Measurements from ENCODE around the gene TBX18.

The TBX18 gene

GRCh38 chr6:84767526-84768201 lies 3.3 kb upstream of the TBX18 start:
- no peak for DNase-seq (ENCODE audit: low read depth, low spot score)
- no peaks in the 10 kb centered on the region for H3K36me3 ChIP-seq (ENCODE audit: insufficient read depth, insufficient read length, low read length)
- H3K27me3 ChIP-seq (ENCODE audit: insufficient read depth, insufficient read length) = peaks cover 94% of the 10 kb centered on the region
- TF ChIP-seq ZNF274 (IDR thresholded peaks at IDR 0.05; ENCODE audit: low read depth, low read length) = no peak
- no peak for TF ChIP-seq SUZ12 (IDR thresholded peaks at IDR 0.05; ENCODE audit: extremely low read depth, insufficient read depth, insufficient read length)
- H3K4me3 ChIP-seq (ENCODE audit: insufficient read length, low read depth) = no peak overlapping the region
- peaks cover 5% of the 10 kb centered on the region for H3K4me1 ChIP-seq (ENCODE audit: insufficient read depth, insufficient read length)
- H3K9me3 ChIP-seq (ENCODE audit: insufficient read depth, low read length) = no peaks in the 10 kb centered on the region
- no peak overlapping the region for H3K9ac ChIP-seq (ENCODE audit: insufficient read length, low read depth)

- H3K27me3 ChIP-seq (ENCODE audit: insufficient read depth, insufficient read length) = peaks cover 94% of the 10 kb centered on the region
- peak overlapping the region; percentile 15 for H3K4me3 ChIP-seq (ENCODE audit: insufficient read length, low read depth)
- no peak overlapping the region for H3K9ac ChIP-seq (ENCODE audit: insufficient read length, low read depth)
- peaks cover 5% of the 10 kb centered on the region for H3K4me1 ChIP-seq (ENCODE audit: insufficient read depth, insufficient read length)
- TF ChIP-seq YY1 (IDR thresholded peaks at IDR 0.05; ENCODE audit: insufficient read depth, insufficient read length) (no peak), SUZ12 (IDR thresholded peaks at IDR 0.05; ENCODE audit: extremely low read depth, insufficient read depth, insufficient read length) (peak; percentile 57)
- H3K36me3 ChIP-seq (ENCODE audit: insufficient read depth, insufficient read length, low read length) = no peaks in the 10 kb centered on the region
- no peak for DNase-seq (ENCODE audit: low read depth, low spot score)
- H3K9me3 ChIP-seq (ENCODE audit: insufficient read depth, low read length) = no peaks in the 10 kb centered on the region
Measured at GRCh38 chr6:84766799-84767525, 2.6 kb upstream of the TBX18 start.

GRCh38 chr6:84766118-84766798 lies 1.9 kb upstream of the TBX18 start:
- Histone ChIP-seq H3K4me1 (ENCODE audit: insufficient read depth, insufficient read length) (peaks cover 5% of the 10 kb centered on the region), H3K36me3 (ENCODE audit: insufficient read depth, insufficient read length, low read length) (no peaks in the 10 kb centered on the region), H3K9me3 (ENCODE audit: insufficient read depth, low read length) (no peaks in the 10 kb centered on the region), H3K4me3 (ENCODE audit: insufficient read length, low read depth) (peak overlapping the region; percentile 15), H3K27me3 (ENCODE audit: insufficient read depth, insufficient read length) (peaks cover 94% of the 10 kb centered on the region), H3K9ac (ENCODE audit: insufficient read length, low read depth) (no peak overlapping the region)
- TF ChIP-seq ZNF274 (IDR thresholded peaks at IDR 0.05; ENCODE audit: low read depth, low read length) (no peak), YY1 (IDR thresholded peaks at IDR 0.05; ENCODE audit: insufficient read depth, insufficient read length) (no peak), SUZ12 (IDR thresholded peaks at IDR 0.05; ENCODE audit: extremely low read depth, insufficient read depth, insufficient read length) (peak; percentile 44)
- DNase-seq (ENCODE audit: low read depth, low spot score) = no peak

- Histone ChIP-seq H3K9ac (ENCODE audit: insufficient read length, low read depth) (peak overlapping the region; percentile 67), H3K27me3 (ENCODE audit: insufficient read depth, insufficient read length) (peaks cover 83% of the 10 kb centered on the region), H3K9me3 (ENCODE audit: insufficient read depth, low read length) (no peaks in the 10 kb centered on the region), H3K4me3 (ENCODE audit: insufficient read length, low read depth) (peak overlapping the region; percentile 50), H3K36me3 (ENCODE audit: insufficient read depth, insufficient read length, low read length) (no peaks in the 10 kb centered on the region), H3K4me1 (ENCODE audit: insufficient read depth, insufficient read length) (peaks cover 5% of the 10 kb centered on the region)
- no peak for DNase-seq (ENCODE audit: low read depth, low spot score)
- no peak for TF ChIP-seq YY1 (IDR thresholded peaks at IDR 0.05; ENCODE audit: insufficient read depth, insufficient read length)
- TF ChIP-seq ZNF274 (IDR thresholded peaks at IDR 0.05; ENCODE audit: low read depth, low read length) = no peak
- no peak for TF ChIP-seq SUZ12 (IDR thresholded peaks at IDR 0.05; ENCODE audit: extremely low read depth, insufficient read depth, insufficient read length)
Measured at GRCh38 chr6:84763886-84764331, 489 bp downstream of the TBX18 start.

- TF ChIP-seq SUZ12 (IDR thresholded peaks at IDR 0.05; ENCODE audit: extremely low read depth, insufficient read depth, insufficient read length) = no peak
- TF ChIP-seq YY1 (IDR thresholded peaks at IDR 0.05; ENCODE audit: insufficient read depth, insufficient read length) = no peak
- TF ChIP-seq ZNF274 (IDR thresholded peaks at IDR 0.05; ENCODE audit: low read depth, low read length) = no peak
- Histone ChIP-seq H3K4me3 (ENCODE audit: insufficient read length, low read depth) (peak overlapping the region; percentile 50), H3K4me1 (ENCODE audit: insufficient read depth, insufficient read length) (peaks cover 5% of the 10 kb centered on the region), H3K9ac (ENCODE audit: insufficient read length, low read depth) (peak overlapping the region; percentile 67), H3K27me3 (ENCODE audit: insufficient read depth, insufficient read length) (peaks cover 76% of the 10 kb centered on the region), H3K9me3 (ENCODE audit: insufficient read depth, low read length) (no peaks in the 10 kb centered on the region), H3K36me3 (ENCODE audit: insufficient read depth, insufficient read length, low read length) (no peaks in the 10 kb centered on the region)
- DNase-seq (ENCODE audit: low read depth, low spot score) = no peak
Measured at GRCh38 chr6:84763003-84763885, 1.2 kb downstream of the TBX18 start.

GRCh38 chr6:84762220-84763002 lies 2.0 kb downstream of the TBX18 start:
- H3K4me3 ChIP-seq (ENCODE audit: insufficient read length, low read depth) = peak overlapping the region; percentile 50
- peaks cover 5% of the 10 kb centered on the region for H3K4me1 ChIP-seq (ENCODE audit: insufficient read depth, insufficient read length)
- peaks cover 68% of the 10 kb centered on the region for H3K27me3 ChIP-seq (ENCODE audit: insufficient read depth, insufficient read length)
- H3K36me3 ChIP-seq (ENCODE audit: insufficient read depth, insufficient read length, low read length) = no peaks in the 10 kb centered on the region
- no peaks in the 10 kb centered on the region for H3K9me3 ChIP-seq (ENCODE audit: insufficient read depth, low read length)
- no peak for TF ChIP-seq SUZ12 (IDR thresholded peaks at IDR 0.05; ENCODE audit: extremely low read depth, insufficient read depth, insufficient read length)
- TF ChIP-seq YY1 (IDR thresholded peaks at IDR 0.05; ENCODE audit: insufficient read depth, insufficient read length) = no peak
- TF ChIP-seq ZNF274 (IDR thresholded peaks at IDR 0.05; ENCODE audit: low read depth, low read length) = no peak
- no peak for DNase-seq (ENCODE audit: low read depth, low spot score)
- peak overlapping the region; percentile 10 for H3K9ac ChIP-seq (ENCODE audit: insufficient read length, low read depth)
